KMS-11 (cell line): Measurements from ENCODE around the gene BLTP2.

Experiments used
- H2AFZ ChIP-seq: fragments of 200-600 bp; sonication (generic); 2 replicates; pipeline ENCODE4 v1.6.1; 2016; ENCODE audit warnings: antibody characterized with exemption, mixed run types, low read depth
- H3K27ac ChIP-seq: fragments of 200-600 bp; sonication (generic); 2 replicates; pipeline ENCODE4 v1.6.1; 2016; ENCODE audit warnings: mild to moderate bottlenecking, mixed run types
- H3K27me3 ChIP-seq: fragments of 200-600 bp; sonication (generic); 2 replicates; pipeline ENCODE4 v1.6.1; 2017; ENCODE audit warnings: mild to moderate bottlenecking, low read depth, mixed run types, moderate library complexity; ENCODE audit not compliant: insufficient read depth
- H3K36me3 ChIP-seq: fragments of 200-600 bp; sonication (generic); 2 replicates; pipeline ENCODE4 v1.6.1; 2017; ENCODE audit warnings: mild to moderate bottlenecking, mixed run types; ENCODE audit not compliant: insufficient read depth
- H3K4me1 ChIP-seq: fragments of 200-600 bp; sonication (generic); 2 replicates; pipeline ENCODE4 v1.6.1; 2016; ENCODE audit warnings: mild to moderate bottlenecking, low read depth, mixed run types; ENCODE audit not compliant: poor library complexity, severe bottlenecking
- H3K4me2 ChIP-seq: fragments of 200-600 bp; sonication (generic); 2 replicates; pipeline ENCODE4 v1.7.0; 2016; ENCODE audit warnings: mild to moderate bottlenecking, mixed run types
- H3K4me3 ChIP-seq: fragments of 200-600 bp; sonication (generic); IDR thresholded peaks from 2 replicates; pipeline ENCODE4 v1.6.1; 2017; ENCODE audit warnings: low read depth, low read length, mixed read lengths; ENCODE audit not compliant: insufficient read depth
- H3K79me2 ChIP-seq: fragments of 200-600 bp; sonication (generic); 2 replicates; pipeline ENCODE4 v1.6.1; 2016; ENCODE audit warnings: low read depth, mixed run types; ENCODE audit not compliant: insufficient read depth
- H3K9ac ChIP-seq: fragments of 200-600 bp; sonication (generic); 2 replicates; pipeline ENCODE4 v1.6.1; 2016; ENCODE audit warnings: mild to moderate bottlenecking, mixed run types
- H4K20me1 ChIP-seq: fragments of 200-600 bp; sonication (generic); 2 replicates; pipeline ENCODE4 v1.6.1; 2016; ENCODE audit warnings: mild to moderate bottlenecking, mixed run types; ENCODE audit not compliant: insufficient read depth
- TF ChIP-seq, protein P1 (sequence below): fragments of 200-600 bp; sonication (generic); conservative IDR thresholded peaks from 2 replicates; pipeline ENCODE4 v1.6.1; 2017; ENCODE audit warnings: low read depth, mild to moderate bottlenecking, antibody characterized with exemption, low read length, moderate library complexity, mixed read lengths

Gene BLTP2

GRCh38 chr17:28686296-28686695 is 41.3 kb upstream of the BLTP2 start:
- Histone ChIP-seq H3K4me1 (no peaks in the 10 kb centered on the region), H3K4me2 (no peak overlapping the region), H3K27ac (no peak overlapping the region), H3K79me2 (no peaks in the 10 kb centered on the region), H3K36me3 (peaks cover 49% of the 10 kb centered on the region; the same call in 1 of the 2 replicates), H3K9ac (no peak overlapping the region), H3K27me3 (no peaks in the 10 kb centered on the region), H2AFZ (no peak overlapping the region), H4K20me1 (no peaks in the 10 kb centered on the region), H3K4me3 (no peak overlapping the region)
- TF ChIP-seq, protein P1, sequence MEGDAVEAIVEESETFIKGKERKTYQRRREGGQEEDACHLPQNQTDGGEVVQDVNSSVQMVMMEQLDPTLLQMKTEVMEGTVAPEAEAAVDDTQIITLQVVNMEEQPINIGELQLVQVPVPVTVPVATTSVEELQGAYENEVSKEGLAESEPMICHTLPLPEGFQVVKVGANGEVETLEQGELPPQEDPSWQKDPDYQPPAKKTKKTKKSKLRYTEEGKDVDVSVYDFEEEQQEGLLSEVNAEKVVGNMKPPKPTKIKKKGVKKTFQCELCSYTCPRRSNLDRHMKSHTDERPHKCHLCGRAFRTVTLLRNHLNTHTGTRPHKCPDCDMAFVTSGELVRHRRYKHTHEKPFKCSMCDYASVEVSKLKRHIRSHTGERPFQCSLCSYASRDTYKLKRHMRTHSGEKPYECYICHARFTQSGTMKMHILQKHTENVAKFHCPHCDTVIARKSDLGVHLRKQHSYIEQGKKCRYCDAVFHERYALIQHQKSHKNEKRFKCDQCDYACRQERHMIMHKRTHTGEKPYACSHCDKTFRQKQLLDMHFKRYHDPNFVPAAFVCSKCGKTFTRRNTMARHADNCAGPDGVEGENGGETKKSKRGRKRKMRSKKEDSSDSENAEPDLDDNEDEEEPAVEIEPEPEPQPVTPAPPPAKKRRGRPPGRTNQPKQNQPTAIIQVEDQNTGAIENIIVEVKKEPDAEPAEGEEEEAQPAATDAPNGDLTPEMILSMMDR: no peak

DNA sequence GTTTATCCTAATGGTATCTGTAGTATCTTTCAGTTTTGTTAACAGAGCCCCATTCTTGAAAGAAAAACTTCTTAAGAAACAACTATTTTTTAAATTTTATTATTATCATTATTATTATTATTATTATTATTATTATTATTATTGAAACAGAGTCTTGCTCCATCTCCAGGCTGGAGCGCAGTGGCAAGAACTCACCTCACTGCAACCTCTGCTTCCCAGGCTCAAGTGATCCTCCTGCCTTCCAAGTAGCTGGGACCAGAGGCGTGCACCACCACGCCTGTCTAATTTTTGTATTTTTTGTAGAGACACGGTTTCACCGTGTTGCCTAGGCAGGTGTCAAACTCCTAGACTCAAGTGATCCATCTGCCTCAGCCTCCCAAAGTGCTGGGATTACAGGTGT is 40.4 kb upstream of the BLTP2 start:
- Histone ChIP-seq H3K27me3 (no peaks in the 10 kb centered on the region), H4K20me1 (no peaks in the 10 kb centered on the region), H3K4me3 (no peak overlapping the region), H3K36me3 (peaks cover 42% of the 10 kb centered on the region; the same call in 1 of the 2 replicates), H3K4me1 (no peaks in the 10 kb centered on the region), H3K4me2 (no peak overlapping the region), H2AFZ (no peak overlapping the region), H3K27ac (no peak overlapping the region), H3K79me2 (no peaks in the 10 kb centered on the region), H3K9ac (no peak overlapping the region)
- TF ChIP-seq, protein P1: no peak

- H3K4me3 ChIP-seq: no peak overlapping the region
- H3K79me2 ChIP-seq: no peaks in the 10 kb centered on the region
- H2AFZ ChIP-seq: no peak overlapping the region
- H3K27me3 ChIP-seq: no peaks in the 10 kb centered on the region
- H3K4me2 ChIP-seq: no peak overlapping the region
- H3K27ac ChIP-seq: no peak overlapping the region
- H3K36me3 ChIP-seq: peaks cover 39% of the 10 kb centered on the region; the same call in 1 of the 2 replicates
- H3K4me1 ChIP-seq: no peaks in the 10 kb centered on the region
- H4K20me1 ChIP-seq: no peaks in the 10 kb centered on the region
- H3K9ac ChIP-seq: no peak overlapping the region
- TF ChIP-seq, protein P1: no peak
These were observed 40.0 kb upstream of the BLTP2 start for GRCh38 chr17:28684963-28685362.

- no peak overlapping the region for H3K4me2 ChIP-seq
- H3K27me3 ChIP-seq: no peaks in the 10 kb centered on the region
- H3K79me2 ChIP-seq: no peaks in the 10 kb centered on the region
- H3K36me3 ChIP-seq: peaks cover 24% of the 10 kb centered on the region; the same call in 1 of the 2 replicates
- no peaks in the 10 kb centered on the region for H3K4me1 ChIP-seq
- H3K27ac ChIP-seq: no peak overlapping the region
- TF ChIP-seq, protein P1: no peak
- no peak overlapping the region for H3K4me3 ChIP-seq
- H2AFZ ChIP-seq: no peak overlapping the region
- H3K9ac ChIP-seq: no peak overlapping the region
- H4K20me1 ChIP-seq: no peaks in the 10 kb centered on the region
These were observed 37.7 kb upstream of the BLTP2 start for GRCh38 chr17:28682655-28683054.

- peaks cover under 1% of the 10 kb centered on the region for H3K4me1 ChIP-seq
- no peak overlapping the region for H3K9ac ChIP-seq
- H3K79me2 ChIP-seq: peaks cover 3% of the 10 kb centered on the region; the same call in 1 of the 2 replicates
- no peak overlapping the region for H3K4me2 ChIP-seq
- H3K27me3 ChIP-seq: no peaks in the 10 kb centered on the region
- TF ChIP-seq, protein P1: peak; percentile 57
- no peak overlapping the region for H2AFZ ChIP-seq
- H4K20me1 ChIP-seq: 0 out of 2 replicates have a peak, but pooled peaks cover 4% of the 10 kb centered on the region
- H3K27ac ChIP-seq: no peak overlapping the region
- peaks cover 24% of the 10 kb centered on the region for H3K36me3 ChIP-seq
- H3K4me3 ChIP-seq: no peak overlapping the region
These were observed 31.0 kb upstream of the BLTP2 start for GRCh38 chr17:28675980-28676379.
